RPMI8226 (cell line): ENCODE results near the gene NBAS.
"Not testable (repeated sequence)": the region's sequence is repeated elsewhere in the genome, so short reads cannot be mapped to it uniquely, and the experiment has no call there.

ENCODE experiments used
- DNase-seq: peaks from one replicate; pipeline ENCODE4 v3.0.0-alpha.2; 2015

Gene NBAS

DNA sequence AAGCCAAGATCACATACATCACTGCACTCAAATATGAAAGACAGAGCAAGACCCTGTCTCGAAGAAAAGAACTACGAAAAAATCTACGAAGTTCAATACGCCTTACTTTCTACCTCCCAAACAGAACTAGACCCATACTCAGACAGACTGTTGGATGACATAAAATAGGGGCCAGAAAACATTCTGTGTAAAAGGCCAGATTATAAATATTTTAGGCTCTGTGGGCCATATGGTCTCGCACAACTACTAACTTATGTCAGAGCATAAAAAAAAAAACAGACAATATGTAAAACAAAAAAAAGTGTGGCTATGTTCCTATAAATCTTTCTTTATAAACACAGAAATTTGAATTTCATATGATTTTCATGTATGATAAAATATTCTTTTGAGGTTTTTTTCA is 40.8 kb downstream of the NBAS start:
- no peak for DNase-seq

DNA sequence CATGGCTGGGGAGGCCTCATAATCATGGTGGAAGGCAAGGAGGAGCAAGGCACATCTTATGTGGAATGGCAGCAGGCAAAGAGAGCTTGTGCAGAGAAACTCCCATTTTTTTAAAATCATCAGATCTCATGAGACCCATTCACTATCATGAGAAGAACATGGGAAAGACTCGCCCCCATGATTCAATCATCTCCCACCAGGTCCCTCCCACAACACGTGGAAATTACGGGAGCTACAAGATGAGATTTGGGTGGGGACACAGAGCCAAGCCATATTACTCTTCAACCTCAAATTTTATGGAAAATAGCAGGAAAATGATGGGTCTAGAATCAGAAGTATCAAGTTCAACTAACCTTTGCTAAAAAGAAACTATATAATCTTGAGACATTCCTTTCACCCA is 42.4 kb downstream of the NBAS start:
- DNase-seq: not testable (repeated sequence)

DNA sequence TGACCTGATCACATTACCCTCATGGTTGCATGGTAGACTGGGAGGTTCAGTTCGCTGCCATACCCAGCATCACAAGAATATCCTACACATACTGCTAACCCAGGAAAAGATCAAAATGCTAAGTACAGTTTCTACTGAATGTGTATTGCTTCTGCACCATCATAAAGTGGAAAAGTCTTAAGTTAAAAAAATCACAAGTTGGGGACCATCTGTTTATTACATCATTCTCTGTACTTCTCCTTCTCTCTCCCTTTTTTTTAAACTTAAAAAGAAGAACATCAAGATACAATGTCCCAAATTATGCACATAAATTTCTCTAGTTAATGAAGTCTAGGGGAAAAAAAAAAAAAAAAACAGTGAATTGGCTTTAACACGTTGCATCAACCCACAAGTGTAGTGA is 43.3 kb downstream of the NBAS start:
- no peak for DNase-seq

DNA sequence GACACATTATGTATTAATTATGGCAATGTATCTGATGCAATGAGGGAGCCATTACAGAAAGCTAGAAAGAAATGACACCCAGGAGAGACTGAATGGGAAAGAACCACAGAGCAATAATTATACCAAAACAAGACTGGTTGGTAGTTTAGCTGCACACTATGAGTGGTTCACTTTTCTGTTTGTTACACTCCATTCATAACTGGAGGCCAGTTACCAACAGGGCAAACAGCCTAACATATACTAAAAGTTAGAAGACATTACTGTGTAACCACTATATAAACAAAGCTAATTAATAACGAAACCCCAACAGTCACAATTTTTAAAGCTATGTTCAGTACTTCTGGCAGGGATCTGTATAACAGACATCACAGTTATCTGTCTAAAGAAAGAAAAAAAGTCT is 49.4 kb downstream of the NBAS start:
- DNase-seq: no peak

DNA sequence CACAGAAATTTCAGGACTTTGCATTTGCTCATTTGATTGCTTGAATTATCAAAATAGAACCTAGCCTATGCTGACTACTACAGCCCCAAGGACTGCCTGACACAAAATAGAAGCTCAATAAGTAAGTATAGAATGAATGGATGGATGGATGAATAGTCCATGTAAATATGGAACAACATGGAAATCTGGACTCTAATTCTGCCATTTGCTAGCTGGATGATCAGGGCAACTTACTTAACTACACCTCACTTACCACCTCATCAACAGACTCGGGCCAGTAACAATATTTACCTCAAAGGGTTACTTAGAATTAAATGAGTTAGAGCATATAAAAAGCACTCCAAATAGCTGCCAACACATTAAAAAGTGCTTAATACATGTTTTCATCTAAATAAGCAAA is 50.6 kb downstream of the NBAS start:
- DNase-seq: no peak

DNA sequence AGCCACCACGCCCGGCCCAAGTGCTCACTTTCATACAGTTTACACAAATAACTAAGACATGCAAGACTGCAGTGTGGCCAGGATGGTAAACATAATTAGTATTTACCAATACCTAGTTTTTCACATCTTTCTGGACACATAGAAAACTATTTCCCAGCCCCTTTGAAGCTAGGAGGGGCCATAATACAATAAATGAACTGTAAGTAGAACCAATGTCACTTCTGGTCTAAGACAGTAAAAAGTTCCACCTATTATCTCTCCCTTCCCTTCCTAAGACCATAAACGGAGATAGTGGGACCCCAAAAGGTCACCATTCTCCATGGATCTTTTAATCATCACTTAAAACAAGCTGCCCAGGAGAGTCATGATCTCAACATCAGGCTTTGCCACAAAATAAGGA is 51.0 kb downstream of the NBAS start:
- no peak for DNase-seq

DNA sequence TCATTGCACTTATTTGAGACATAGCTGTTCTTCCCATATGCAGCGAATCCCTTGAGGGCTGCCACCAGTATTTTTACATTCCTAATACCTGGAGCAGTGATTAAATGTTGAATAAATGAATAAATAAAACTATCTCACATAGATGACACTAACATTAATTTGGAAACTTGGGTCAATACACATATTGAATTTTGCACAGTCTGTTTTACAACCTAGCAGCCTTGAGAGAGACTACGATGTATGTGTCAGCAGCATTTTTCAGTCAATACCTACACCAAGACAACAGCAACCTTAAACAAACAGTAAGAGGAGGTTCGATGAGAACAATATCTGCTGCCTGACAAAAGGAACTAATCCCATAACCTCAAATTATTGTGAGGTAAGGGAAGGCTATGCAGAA is 53.4 kb downstream of the NBAS start:
- no peak for DNase-seq

DNA sequence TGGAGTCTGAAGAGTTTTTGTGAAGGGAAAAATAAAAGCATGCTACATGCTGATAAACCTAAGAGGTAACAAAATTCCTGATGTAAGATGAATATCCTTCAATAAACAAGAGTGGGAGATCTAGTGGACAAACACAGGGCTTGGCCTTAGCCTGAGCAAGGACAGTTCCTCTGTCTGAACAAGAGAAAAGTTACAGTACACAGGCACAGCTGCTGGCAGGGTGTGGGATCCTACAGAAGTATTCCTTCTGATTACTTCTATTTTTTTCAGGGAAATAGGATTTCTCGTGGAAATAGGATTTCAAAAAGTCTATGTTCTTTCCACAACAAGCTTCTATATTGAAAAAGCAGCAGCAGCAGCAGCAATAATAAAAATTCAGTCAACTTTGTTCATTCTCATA is 54.1 kb downstream of the NBAS start:
- DNase-seq: no peak

DNA sequence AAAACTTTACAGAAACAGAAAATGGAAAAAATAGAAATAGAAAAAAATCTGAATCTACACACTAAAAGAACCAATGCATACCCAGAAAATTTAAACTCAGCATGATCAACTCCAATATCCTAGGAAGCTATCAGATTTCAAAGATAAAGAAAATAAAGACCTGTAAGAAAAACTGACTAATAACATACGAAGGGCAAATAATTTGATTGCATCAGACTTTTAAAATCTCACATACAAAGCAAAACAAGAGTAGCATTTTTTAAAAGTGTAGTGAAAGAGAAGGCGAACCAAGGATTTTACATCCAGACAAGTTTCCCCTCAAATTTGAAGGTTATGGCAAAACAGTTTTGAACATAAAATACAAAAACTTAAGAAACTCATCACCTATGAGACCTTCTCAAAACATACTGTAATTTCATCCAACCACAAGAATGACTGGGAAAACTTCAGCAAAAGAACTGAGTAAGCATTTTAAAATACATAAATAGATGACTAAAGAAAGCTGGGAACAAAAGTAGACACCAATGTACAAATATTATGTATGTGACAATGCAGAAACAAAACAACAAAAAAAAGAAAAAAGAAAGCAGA is 54.8 kb downstream of the NBAS start:
- DNase-seq: no peak

DNA sequence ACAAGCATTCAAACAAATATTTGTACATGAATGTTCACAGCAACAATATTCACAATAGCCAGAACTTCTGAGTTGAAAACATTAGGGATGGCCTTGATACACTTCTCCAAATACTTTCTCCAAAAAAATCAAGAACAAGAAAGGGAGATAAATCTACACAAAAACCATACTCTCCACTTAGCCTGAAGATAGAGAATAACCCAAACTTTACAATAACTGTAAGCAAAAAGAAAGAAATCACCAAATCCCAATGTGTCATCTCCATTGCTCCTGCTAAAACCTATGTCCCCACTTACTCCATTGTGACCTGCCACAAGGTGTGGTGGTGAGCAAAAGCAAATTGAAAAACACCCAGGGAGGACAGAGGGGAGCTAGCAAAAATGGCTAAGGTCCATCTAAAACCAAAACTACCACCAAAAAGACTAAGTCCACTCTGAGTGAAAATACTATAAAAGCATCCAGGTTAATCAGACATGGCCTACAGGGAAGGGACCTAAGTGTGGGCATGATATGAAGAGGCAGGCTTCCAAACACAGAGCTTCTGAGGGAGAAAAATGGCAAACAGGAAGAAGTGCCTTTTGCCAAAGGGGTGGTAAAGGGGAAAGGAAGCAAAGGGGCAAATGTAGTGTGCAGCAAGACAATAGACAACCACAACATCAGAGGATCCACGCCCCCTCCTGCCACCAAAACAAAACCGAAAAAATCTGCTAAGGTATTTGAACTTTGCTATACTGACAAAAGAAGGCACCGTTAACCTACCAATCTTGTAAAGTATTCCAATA is 56.1 kb downstream of the NBAS start:
- no peak for DNase-seq

DNA sequence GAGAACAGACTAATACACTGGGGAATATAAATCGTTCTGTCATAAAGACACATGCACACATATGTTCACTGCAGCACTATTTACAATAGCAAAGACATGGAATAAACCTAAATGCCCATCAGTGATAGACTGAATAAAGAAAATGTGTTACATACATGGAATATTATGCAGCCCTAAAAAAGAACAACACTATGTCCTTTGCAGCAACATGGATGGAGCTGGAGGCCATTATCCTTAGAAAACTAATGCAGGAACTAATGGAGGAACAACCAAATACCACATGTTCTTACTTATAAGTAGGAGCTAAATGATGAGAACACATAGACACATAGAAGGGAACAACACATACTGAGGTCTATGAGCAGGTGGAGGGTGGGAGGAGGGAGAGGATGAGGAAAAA is 61.9 kb downstream of the NBAS start:
- DNase-seq: not testable (repeated sequence)

DNA sequence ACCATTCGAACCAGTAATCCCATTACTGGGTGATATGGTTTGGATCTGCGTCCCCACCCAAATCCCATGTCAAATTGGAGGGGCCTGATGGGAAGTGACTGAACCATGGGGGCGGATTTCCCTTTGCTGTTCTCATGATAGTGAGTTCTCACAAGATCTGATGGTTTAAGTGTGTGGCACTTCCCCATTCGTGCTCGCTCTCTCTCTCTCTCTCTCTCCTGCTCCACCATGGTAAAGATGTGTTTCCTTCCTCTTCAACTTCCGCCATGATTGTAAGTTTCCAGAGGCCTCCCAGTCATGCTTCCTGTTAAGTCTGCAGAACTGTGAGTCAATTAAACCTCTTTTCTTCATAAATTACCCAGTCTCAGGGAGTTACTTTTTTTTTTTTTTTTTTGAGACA is 62.6 kb downstream of the NBAS start:
- no peak for DNase-seq

DNA sequence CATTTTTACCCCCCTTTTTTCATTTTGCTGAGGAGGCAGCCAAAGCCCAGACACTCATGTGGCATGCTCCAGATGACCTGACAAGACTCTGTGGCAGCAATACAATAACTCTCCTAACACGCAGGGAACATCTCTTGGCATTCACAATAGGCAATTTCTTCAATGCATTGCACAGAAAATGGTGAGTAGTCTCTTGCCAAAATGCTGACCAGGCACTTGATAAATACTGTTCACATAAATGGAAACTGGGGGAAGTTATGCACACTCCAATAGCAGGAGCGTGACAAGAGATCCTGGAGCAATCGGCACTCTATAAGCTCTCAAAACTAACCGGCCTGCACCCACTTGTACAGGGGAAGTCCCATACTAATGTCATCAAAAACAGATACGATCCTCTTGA is 66.3 kb downstream of the NBAS start:
- no peak for DNase-seq

DNA sequence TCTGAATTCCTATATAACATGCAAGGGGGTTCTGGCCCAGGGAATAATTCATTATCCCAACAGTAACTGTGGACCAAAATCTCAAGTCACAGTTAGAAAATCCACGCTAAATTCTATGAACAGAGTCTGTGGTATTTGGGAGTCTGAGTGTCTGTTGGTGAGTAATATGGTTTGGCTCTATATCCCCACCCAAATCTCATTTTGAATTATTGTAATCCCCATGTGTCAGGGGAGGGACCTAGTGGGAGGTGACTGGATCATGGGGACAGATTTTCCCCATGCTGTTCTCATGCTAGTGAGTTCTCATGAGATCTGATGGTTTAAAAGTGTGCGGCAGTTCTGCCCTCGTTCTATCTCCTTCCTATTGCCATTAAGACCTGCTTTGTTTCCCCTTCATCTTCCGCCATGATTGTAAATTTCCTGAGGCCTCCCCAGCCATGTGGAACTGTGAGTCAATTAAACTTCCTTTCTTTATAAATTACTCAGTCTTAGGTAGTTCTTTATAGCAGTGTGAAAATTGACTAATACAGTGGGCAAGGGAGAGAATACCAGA is 68.3 kb downstream of the NBAS start:
- DNase-seq: no peak

DNA sequence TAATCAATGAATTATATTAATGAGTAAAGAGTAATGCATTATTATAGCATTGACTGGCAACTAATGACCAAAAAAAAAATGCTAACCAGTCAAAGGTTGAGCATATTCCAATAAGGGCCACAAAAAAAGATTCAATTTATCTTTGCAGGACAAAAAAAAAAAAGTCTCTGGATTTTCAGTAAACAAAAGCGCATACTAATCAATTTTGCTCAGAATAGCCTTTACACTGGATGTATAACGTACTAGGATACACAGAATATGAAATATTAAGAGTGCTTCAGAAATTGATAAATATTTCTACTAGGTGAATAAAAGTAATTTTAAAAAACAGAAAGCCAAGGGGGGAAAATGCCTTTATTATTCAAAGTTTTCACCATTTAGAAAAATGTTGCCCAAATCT is 74.4 kb downstream of the NBAS start:
- no peak for DNase-seq

DNA sequence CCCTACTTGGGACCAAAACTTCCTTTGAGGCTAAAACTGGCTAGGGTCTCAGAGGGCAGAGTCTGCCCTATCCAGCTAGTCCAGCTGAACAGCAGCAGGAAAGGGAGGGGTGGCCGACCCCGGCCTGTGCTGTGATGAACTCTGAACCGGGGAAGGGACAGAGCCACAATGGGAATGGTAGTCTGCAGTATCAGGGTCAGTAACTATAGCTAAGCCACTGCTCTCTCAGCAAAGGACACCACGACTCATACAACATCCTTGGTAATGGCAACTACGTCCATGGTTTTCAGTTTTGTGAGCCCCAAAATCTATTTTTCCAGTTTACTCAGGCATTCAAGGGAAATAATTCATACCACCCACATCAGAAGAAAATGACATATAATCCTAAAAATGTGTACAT is 75.2 kb downstream of the NBAS start:
- no peak for DNase-seq

DNA sequence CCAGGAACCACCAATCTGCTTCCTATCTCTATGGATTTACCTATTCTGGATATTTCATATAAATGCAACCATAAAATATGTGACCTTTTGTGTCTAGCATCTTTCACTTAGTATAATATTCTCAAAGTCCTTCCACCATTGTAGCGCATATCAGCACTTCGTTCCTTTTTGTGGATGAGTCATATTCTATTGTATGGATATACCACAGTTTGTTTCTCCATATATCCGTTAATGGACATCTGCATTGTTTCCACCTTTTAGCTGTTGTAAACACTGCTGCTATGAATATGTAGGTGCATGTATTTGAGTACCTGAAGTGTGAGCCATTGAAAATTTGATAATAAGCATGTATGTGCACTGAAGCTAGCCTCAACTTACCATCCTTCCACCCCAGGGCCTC is 80.1 kb downstream of the NBAS start:
- no peak for DNase-seq

DNA sequence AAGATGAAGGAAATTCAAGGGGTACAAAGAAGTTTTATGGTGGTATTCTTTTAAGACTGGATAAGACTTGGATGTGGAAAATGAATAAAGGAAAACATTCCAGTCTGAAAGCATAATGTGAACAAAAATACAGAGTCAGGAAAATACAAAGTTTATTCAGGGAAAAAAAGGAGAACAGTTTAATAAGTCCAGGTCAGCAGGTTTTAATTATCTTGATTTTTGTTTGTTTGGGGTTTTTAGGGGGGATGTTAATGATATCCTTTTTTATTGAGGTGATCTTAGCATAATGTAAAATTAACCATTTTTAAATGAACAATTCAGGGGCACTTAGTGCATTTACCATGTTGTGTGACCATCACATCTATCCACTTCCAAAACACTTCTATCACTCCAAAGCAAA is 80.6 kb downstream of the NBAS start:
- DNase-seq: no peak

DNA sequence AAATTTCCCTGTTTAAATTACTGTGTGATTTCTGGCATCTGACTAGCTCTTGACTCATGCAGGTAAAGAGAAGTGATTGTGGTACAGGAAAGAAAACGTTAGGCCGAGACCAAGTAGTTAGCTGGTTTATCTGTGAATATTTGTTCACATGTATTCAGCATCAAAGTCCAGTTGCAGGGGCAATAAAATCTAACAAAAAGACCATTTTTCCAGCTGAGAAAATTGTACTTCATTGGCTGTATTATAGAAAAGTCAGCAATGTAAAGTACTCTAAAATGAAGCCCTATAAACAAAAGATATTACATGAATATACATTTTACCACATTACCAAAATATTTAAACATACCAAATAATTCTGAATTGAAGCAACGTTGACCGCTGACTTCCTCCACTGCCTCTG is 88.3 kb downstream of the NBAS start:
- DNase-seq: no peak

DNA sequence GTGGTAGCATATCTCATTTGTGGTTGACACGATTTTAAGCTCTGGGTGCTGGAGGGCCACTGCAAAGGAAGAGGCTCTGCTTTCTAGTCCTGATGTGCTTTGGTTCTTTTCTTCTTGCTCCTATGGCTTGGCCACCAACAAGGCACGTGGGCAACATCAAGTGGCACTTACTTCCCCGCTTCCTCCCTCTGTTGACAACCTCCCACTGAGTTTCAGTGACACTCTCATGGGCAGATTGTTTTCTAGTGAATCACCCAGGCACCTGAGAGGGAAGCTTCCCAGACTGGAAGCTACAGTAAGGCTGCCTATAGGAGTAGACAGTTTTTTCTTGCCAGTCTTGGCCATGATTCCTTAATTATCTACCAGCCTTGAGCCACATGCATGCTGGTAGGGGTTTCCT is 89.0 kb downstream of the NBAS start:
- DNase-seq: no peak

DNA sequence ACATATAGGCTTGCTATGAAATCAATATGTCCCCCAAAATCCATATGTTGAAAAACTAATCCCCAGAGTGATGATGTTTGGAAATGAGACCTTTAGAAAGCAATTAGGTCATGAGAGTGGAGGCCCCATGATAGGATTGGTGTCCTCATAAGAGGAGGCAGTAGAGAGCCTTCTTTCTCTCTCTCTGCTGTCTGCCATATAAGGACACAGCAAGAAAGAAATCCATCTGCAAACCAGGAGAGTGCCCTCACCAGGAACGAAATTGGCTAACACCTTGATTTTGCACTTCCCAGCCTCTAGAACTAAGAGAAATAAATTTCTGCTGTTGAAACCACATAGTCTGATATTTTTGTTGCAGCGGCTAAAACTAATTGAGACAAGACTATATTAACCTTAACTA is 89.5 kb downstream of the NBAS start:
- DNase-seq: no peak

DNA sequence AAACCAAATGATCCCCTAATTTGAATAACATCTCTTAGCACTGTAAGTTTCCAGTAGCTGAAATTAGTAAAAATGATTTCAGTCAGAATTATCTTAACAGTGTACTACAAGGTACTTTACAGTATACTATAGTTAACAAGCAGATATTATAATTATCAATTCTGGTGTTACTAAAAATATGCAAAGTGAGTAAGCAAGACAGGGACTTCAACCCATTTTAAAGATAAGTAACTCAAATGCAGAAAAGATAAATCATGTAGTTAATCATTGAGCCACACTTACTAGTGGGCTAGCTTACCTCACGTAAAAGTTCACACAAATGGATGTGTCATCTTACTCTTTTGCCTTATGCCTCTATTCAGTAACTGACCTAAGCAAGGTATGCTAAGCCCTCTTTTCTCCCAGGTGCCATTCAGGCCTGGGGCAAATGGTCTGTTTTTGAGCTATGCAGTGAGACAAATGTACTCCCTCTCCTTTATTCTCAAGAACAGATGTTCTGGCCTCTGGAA is 101.0 kb downstream of the NBAS start:
- DNase-seq: no peak

DNA sequence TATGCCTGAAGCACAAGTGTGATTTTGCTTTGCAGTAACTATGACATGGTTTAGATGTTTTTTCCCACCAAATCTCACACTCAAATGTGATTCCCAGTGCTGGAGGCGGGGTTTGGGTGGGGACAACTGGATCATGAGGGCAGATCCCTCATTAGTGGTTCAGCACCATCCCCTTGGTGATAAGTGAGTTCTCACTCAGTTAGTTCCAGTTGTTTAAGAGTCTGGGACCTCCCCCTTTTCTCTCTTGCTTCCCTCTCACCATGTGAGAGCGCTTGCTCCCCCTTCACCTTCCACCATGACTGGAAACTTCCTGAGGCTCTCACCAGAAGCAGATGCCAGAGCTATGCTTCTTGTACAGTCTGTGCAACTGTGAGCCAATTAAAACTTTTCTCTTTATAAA is 102.9 kb downstream of the NBAS start:
- DNase-seq: no peak

DNA sequence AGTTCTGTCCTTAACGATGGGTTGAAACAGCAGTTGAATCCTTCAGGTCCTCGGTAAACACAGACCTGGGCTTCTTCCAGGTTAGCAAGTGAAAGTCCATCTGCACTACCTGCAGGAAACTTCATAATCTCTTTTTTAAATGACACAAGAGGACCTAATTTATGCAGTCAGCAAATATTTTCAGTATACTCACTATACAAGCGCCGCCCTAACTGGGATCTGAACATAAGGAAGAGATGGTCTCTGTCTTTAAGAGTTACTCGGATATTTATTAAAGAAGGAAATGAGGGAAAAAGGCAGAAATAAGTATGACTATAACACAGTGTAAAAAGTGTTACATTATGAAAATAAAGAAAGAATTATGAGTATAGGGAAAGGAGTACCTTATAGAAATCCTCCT is 103.3 kb downstream of the NBAS start:
- no peak for DNase-seq

DNA sequence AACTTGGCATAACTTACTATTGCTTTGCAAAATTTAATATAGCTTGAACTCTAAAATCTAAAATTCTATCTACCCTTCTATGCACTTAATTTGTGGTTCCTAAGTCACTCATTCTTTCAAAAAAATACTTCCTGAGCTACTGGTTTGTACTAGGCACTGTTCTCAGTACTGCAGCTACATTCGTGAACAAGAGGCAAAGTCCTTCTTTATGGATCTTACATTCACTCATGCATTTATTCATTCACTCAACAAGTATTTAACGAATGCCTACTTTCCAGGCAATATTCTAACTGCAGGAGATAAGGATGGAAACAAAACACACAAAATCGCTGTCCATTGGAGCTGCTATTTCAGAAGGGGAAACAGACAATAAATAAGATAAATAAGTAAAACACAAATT is 104.8 kb downstream of the NBAS start:
- DNase-seq: no peak
